ENCODE measurements around the gene PVALB. TPM values are rescaled to one million over a fixed set of nuclear protein-coding genes. Genes with fewer than 3 reads are reported as not detected.

The PVALB gene
- total RNA-seq, 1 donor from 2014 or later = not detected

DNA sequence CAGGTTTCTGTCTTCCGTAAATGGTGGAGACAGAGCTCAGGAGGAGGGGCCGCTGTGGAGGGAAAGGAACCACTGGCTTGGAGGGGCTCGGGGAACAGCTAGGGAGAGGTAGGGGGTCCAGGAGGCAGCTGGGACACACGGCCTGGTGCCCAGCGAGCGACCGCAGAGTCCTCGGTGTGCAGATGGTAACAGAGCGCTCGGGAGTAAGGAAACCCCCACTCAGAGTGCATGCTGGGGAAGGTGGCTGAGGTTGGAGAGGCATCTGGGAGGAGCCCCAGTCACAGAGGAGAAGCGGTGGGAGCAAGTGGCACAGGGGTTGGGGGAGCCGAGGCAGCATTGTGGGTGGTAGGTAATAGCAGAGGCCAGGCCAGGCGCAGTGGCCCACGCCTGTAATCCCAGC, 33.2 kb upstream of the PVALB start:
- intact Hi-C loops (cut with micrococcal nuclease) = no loop called here

DNA sequence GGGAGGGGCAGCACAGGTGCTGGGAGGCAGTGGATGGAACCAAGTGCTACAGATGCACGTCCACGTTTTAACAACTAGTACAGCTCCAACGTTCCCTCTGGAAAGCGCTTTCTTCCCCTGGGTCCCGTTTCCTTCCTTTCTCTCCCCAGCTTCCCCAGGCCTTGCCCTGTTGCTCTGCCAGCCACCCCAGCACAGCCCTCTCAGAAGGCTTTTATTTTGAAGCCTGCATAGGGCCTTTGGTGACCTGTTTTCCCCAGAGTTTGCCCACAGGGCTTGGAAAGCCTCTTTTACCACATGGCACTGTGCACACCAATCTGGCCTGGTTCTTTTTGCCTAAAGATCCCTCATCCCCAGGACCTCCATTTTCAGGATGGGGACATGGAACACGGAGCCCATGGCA, 30.1 kb upstream of the PVALB start:
- intact Hi-C loops (cut with micrococcal nuclease) = no loop called here

DNA sequence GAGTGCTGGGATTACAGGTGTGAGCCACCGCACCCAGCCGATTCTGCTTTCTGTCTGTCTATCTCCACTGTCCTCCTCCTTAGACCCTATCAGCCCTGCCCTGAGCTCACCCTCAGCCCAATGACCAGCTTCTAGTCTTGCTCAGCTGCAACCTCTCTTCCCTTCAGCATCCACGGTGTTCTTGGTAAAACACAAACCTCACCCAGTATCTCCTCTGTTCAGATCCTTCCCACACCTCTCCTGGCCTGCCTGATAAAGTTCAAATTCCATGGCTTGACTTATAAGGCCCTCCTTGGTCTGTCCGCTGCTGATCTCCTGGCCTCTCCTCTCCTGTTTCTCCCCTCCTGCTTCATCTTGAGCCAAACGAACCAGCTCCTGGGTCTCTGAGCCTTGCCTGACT, 29.4 kb upstream of the PVALB start:
- intact Hi-C loops (cut with micrococcal nuclease) = no loop called here

DNA sequence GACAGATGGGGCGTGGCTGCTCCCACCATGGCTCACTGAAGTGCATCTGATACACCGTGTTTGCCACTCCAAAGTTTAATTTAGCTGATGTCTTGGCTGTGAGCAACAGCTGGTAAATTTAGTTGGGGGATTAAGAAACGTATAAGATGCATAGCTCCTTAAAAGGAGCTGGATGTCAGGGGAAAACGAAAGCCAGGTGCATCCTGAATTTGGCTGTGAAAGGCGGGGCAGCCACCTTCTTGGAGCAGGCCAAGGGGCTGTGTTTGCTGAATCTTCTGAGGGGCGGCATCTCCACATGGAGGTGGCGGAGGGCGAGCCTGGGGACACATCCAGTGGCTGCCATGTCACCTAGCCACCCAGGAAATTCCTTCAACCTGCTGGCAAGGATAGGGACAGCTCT, 23.3 kb upstream of the PVALB start:
- intact Hi-C loops (cut with micrococcal nuclease) = no loop called here

DNA sequence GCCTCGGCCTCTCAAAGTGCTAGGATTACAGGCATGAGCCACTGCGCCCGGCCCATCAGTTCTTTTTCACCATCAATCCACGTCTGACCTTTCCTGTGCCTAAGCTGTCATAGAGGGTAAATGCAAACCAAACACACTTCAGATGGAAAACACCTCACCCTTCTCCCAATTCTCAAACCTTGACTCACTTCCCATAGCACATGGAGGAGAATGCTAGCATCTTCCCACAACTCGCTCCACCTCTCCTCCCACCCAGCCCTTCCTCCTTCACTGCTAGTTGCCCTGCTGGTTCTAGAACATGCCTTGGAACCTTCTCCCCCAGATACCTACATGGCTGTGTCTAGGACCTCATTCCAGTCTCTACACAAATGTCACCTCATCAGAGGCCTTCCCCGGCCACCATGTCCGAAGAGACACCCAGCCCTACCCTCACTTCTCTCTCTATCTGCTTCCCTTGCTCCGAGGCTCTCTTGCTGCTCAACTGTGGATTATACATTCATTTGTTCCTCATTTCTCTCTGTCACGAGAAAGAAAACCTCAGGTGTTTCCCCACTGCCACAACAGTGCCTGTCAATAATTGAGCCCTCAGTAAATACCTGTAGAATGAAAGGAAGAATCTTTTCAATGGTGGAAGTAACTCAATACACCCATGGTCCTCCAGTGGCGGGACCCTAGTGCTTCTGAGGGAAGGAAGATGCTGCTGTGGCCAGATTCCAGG, 22.7 kb upstream of the PVALB start:
- intact Hi-C loops (cut with micrococcal nuclease) = no loop called here

DNA sequence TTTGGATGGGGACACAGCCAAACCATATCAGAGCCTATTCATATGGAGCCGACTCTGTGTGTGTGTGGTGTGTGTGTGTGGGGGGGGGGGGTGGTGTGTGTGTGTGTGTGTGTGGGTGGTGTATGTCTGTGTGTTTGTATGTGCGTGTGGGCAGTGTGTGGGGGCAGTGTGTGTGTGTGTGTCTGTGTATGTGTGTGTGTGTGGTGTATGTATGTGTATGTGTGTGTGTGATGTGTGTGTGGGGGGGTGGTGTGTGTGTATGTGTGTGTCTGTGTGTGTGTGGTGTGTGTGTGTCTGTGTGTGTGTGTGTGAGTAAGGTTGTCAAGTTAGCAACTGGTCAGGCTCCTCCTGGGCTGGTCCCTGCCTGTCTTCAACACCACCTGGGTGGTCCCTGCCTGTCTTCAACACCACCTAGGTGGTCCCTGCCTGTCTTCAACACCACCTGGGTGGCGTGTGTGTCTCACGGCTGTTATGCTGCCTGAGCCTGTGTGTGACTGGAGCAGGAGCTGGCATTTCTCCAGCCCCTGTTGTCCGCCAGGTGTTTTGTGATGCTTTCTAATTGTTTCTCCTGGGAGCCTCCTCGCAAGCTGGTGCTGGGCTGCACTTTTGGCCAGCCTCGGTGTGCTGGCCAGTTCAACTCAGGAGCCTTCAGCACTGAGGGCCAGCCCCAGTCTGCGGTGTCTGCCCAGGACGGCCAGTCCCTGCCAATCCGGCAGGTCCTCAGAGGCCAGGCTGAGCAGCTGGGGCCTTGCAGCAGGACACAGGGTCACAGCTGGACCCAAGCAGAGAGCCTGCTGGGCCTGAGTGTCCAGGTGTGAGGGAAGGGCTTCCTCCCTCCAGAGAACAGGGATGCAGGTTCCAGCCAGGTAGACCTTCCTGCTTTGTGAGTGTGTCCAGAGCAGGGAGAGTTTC, 21.5 kb upstream of the PVALB start:
- intact Hi-C loops (cut with micrococcal nuclease) = no loop called here

DNA sequence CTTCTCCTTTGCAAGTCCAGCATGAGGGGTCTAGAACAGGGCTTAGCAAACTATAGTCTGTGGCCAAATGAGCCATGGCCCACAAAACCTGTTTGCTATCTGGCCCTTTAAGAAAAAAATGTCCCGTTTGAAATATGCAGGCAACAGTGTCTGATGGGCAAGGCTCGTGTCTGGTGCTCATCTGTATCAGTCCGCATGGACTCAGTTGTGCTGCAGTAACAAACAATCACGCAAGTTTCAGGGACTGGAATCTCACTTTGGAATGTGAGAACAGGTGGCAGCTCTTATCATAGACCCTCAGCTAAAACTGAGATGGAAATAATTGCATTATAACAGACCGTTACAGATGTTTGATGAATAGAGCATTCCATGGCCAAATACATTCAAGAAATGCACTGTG, 19.1 kb upstream of the PVALB start:
- intact Hi-C loops (cut with micrococcal nuclease) = no loop called here

DNA sequence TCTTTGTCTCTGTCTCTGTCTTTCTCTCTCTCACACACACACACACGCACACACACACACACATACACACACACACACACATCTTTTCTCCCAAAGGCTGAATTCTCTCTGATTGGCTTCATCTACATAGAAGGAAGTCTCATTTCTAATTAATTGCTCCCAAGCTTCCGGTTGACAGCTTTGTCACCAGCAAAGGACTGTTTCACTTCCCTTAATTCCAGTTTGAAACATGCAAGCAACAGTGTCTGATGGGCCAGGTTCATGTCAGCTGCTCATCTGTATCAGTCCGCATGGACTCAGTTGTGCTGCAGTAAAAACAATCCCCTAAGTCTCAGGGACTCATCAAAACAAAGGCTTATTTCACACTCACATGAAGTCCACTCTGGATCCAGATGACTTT, 16.2 kb upstream of the PVALB start:
- intact Hi-C loops (cut with micrococcal nuclease) = no loop called here

DNA sequence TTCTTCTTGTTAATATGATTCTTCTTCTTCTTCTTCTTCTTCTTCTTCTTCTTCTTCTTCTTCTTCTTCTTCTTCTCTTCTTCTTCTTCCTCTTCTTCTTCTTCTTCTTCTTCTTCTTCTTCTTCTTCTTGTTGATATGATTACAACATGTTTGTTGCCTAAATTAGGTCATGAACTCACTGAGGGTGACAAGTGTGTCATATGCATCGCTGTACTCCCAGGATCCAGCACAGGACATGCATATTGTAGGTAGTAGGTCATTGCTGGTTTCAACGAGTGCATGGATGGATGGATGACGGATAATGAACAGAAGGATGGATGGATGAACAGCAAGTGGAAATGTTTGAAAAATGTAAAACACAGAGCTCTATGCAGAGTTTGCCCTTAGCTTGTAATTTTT, 14.9 kb upstream of the PVALB start:
- intact Hi-C loops (cut with micrococcal nuclease) = no loop called here

DNA sequence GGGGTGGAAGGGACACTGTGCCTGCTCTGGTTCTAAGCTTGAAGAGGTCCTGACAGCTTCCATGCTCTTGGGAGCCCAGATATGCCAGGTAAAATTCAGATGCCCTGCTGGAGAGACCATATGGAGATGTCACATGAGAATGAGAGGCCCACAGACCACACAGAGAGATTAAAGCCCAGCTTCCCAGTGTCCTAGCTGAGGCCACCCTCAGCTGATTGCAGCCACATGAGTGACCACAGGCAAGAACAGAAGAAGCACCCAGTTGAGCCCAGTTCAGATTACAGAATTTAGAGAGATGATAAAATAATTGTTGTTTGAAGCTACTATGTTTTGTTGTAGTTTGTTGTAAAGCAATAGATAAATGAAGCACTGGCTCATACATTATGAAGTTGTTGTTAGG, 14.4 kb upstream of the PVALB start:
- intact Hi-C loops (cut with micrococcal nuclease) = no loop called here

DNA sequence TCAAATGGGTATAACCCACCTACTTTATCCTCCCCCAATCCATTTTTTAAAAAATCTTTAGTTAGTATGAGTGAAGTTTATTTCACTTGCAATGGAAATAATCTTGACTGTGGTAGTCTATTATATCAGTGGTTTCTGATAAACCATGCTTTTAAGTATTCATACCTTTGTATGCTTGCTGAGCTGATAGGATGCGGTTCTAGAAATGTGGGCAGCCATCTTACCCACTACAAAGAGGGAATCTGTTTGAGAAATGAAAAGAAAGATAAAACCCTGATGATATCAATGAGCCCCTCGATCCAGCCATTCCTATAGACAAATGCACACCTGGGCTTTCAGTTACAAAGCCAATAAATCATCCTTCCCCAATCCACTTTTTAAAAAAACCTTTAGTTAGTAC, 13.8 kb upstream of the PVALB start:
- intact Hi-C loops (cut with micrococcal nuclease) = no loop called here

DNA sequence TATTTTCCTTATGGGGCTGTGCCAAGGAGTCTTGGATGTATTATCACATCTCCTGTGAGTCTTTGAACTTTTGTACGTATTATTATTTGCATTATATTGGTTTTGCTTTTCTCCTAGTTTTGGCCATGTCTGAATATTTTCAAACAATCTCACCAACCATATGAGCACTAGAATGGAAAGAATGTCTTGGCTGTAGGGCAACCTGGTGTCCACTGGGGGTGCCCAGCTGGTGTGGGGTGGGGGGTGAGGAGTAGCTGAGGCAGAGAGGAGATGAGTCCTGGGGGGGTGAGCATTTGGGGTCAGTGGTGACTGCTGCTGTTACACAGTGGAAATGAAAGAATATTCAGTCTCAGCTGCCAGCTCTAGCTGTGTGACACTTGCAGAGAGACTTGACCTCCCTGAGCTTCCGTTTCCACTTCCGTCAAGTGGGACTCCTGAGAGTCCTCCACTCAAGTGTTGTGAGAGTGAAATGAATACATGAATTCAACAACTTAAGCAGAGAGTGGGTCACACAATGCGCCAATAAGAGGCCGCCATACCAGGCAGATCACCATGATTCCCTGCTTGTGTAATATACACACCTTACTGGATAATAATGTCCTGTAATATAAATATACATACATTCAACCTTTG, 12.7 kb upstream of the PVALB start:
- intact Hi-C loops (cut with micrococcal nuclease) = no loop called here

DNA sequence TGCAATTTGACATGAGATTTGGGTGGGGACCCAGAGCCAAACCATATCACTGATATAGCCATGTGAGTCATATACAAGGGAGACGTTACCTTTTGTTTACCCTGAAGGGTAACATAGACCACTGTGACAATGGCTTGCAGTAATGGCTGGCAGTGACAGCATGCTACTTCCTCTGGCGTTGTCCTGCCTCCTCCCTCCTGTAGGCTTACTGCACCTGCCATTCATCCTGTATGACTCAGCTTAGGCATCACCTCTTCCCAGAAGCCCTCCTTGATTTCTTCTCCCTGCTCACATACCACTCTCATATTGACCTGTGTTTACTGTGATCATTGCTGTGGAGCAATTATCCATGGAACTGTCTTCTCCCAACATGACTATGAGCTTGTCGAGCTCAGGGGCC, 12.0 kb upstream of the PVALB start:
- intact Hi-C loops (cut with micrococcal nuclease) = no loop called here

DNA sequence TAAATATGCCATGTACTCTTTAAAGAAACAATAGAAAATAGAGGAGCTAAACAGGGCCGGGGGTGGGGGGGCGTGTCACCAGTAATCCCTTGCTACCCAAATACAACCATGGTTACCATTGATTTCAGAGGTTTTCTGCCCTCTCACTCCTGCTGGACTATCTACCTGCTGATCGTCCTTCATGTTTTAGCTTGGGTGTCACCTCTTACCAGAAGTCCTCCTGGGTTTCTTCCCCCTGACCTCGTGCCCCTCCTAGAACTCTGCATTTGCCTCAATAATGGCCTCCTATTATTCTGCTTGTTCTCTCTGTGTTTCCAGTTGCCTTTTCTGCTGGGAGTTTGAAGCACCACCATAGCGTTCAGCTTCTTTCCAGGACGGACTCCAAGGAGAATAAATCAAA, 9.4 kb upstream of the PVALB start:
- intact Hi-C loops (cut with micrococcal nuclease) = no loop called here

DNA sequence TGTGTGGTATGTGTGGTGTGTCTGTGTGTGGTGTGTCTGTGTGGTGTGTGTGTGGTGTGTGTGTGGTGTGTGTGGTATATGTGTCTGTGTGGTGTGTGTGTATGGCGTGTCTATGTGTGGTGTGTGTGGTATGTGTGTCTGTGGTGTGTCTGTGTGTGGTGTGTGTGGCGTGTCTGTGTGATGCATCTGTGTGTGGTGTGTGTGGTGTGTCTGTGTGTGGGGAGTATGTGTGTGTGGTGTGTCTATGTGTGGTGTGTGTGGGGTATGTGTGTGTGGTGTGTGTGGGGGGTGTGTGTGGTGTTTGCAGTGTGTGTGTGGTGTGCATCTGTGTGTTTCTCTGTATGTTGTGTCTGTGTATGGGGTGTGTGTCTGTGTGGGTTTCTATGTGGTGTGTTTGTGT, 7.8 kb upstream of the PVALB start:
- intact Hi-C loops (cut with micrococcal nuclease) = no loop called here

DNA sequence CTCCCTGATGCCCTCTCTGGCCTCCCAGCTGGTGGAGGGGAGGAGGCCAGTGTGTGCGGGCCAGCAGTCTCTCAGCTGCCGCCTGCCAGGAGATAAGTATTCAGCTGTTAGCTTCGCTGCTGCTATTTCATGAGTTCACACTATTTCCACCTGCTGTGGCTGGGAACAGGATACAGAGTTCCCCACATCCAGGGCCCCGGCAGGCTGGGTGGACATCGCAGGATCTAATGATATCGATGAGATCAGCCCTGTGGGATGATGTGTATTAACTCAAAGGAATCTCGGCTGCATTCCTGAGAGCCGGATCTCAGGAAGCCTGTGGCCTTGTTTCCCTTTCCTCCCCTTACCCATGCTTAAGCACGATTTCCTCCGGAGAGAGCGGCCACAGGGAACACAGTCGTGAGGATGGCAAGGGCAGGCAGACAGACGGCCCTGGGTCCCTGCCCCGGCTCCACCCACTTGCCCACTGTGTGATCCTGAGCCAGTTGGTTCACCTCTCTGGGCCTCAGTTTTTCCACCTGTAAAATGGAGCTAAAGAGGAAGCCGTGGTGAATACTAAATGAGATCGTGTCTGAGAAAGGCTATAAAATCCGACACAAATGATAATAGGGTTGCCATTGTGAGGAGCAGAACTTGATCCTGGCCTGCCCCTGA, 6.5 kb upstream of the PVALB start:
- intact Hi-C loops (cut with micrococcal nuclease) = no loop called here

DNA sequence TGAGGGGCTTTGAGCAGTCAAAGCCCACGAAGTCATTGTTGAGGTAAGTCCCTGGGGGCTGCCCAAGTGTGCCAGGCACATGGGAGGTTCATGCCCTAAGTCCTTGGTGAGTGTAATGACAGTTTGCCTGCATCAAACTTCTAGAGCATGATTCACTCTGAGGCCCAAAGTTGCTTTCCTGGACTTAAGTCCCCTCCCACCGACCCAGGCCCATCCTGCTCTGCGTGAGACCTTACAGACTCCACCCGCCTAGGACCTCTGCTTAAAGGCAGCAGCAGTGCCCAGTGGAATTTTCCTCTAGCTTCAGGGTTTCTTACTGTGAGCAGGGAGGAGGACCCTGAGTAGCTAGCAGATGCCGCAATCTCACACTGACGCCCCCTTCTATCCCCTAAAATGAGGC, 5.7 kb upstream of the PVALB start:
- intact Hi-C loops (cut with micrococcal nuclease) = no loop called here

DNA sequence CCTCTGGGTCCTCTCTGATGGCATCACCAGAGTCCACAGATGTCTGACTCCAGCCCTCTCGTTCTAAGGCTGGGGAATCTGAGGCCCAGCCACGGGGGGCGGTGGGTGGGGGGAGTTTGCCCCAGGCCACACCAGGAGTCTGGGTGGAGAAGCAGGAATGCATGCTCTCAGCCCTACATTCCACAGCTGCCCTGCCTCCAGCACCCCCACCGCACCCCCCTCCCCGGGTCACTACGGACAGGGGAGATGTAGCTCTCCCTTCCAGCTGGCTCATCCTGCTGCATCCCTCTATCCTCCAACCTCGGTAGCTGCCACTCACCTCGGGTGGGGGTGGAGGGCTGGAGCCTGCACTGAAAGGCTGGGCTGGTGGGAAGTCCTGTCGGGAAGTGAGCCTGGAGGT, 2.3 kb upstream of the PVALB start:
- intact Hi-C loops (cut with micrococcal nuclease) = no loop called here

DNA sequence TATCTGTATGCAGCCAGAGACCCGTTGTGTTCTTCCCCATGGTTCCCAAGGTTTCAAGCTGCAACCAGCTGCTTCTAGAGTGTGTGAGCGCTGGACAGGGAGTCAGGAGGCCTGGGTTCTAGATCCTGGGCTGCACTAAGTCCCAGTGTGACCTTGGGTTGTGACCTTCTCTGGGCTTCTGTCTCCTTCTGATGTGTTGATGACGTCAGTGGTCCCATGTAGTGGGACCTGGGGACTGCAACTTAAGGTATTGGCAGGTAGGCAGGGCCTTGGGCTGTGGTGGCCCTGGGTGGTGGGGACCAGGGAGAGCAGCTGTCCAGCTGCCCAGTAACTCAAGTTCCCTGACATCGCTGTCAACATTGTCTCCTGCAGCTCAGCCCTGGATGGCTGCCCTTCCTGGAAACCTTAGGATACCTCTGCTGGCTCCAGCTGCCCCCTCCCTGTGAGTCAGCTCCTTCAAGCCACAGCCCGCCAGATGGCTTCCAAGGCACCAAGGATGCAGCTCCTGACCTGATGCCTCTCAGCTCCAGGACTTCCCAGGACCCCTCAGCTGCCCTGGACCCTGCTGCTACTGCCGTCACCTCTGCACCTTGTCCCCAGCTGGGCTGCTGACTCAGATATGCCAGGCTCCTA, 1.3 kb upstream of the PVALB start:
- intact Hi-C loops (cut with micrococcal nuclease) = no loop called here

DNA sequence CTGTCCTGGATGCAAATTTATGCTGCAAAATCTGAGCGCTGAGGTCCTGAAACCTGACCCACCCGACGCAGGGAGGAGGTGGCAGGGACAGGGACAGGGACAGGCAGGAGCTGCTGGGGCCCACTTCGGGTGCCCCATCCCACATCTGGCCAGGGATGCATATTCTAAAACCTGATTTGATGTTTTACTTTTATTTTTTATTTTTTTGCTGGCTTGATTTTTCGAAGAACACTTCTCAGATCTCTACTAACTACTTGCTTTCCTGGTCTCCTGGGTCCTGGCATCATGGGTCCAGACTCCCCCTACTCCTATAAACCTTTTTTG, 652 bp upstream of the PVALB start:
- intact Hi-C loops (cut with micrococcal nuclease) = no loop called here

DNA sequence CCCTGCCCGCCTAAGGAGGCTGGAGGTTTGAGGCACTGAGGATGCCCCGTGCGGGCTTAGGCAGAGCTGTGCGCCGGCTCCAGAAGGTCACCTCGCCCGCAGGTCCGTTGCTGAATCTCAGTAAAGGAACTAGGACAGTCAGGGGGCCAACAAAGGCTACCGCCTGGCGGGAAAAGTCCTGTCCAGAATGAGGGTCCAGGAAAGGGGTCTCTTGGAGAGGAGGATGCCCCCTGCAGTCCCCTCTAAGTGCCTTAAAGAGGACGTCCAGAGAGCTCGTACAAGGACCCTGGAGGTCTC, 548 bp downstream of the PVALB start:
- intact Hi-C loops (cut with micrococcal nuclease) = no loop called here

Data from T-helper 1 cell treated with Interleukin-12 subunit alpha and Interleukin-12 subunit beta and Interleukin-4 antibody, amounts not matched to agents 30 ng/mL and 1 ng/mL, for 36 hours (primary cell).